CD14-positive monocyte (primary cell): Measurements from ENCODE around the gene HSD17B14. TPM values are rescaled to one million over a fixed set of nuclear protein-coding genes. Genes with fewer than 3 reads are reported as not detected.

Source experiments
- DNase-seq, 3 donors: peaks; one replicate each; pipeline ENCODE4 v3.0.0-alpha.2; 2011 to 2022
- H2AFZ ChIP-seq: 2 replicates; pipeline ENCODE4 v1.6.0; 2012; ENCODE audit warnings: mild to moderate bottlenecking, low read depth, low read length, inconsistent platforms; ENCODE audit not compliant: insufficient read depth, poor library complexity, severe bottlenecking
- H3K27ac ChIP-seq, 2 donors: 1 replicate in 1 of 2; 2 replicates in 1 of 2; pipeline ENCODE4 v1.5.1; 2012 to 2013; ENCODE audit warnings: low read length in 2 of 2, control low read depth in 1 of 2, inconsistent platforms in 1 of 2, low read depth in 1 of 2, mild to moderate bottlenecking in 1 of 2
- H3K27me3 ChIP-seq, 2 donors: one replicate each; pipeline versions ENCODE4 v1.6.0 to v1.6.1; 2011 to 2013; ENCODE audit warnings: low read length in 2 of 2; ENCODE audit not compliant: control insufficient read depth in 2 of 2, insufficient read depth in 2 of 2
- H3K36me3 ChIP-seq, 2 donors: replicated peaks in 1 of 2; 1 replicate in 1 of 2; 2 replicates in 1 of 2; pipeline versions ENCODE4 v1.5.1 to v1.6.1; 2012 to 2013; ENCODE audit warnings: low read length in 2 of 2, control low read depth in 1 of 2, inconsistent platforms in 1 of 2, mild to moderate bottlenecking in 1 of 2; ENCODE audit not compliant: insufficient read depth in 2 of 2, control insufficient read depth in 1 of 2
- H3K4me1 ChIP-seq, 2 donors: 1 replicate in 1 of 2; 2 replicates in 1 of 2; pipeline versions ENCODE4 v1.5.1 to v1.6.1; 2012 to 2013; ENCODE audit warnings: low read length in 2 of 2, control low read depth in 1 of 2, inconsistent platforms in 1 of 2, mild to moderate bottlenecking in 1 of 2, moderate library complexity in 1 of 2; ENCODE audit not compliant: insufficient read depth in 2 of 2, control insufficient read depth in 1 of 2
- H3K4me2 ChIP-seq: replicated peaks from 2 replicates; pipeline ENCODE3; 2012; ENCODE audit warnings: low read length, moderate library complexity, mild to moderate bottlenecking; ENCODE audit not compliant: poor library complexity, severe bottlenecking; ENCODE audit errors: extremely low read depth
- H3K4me3 ChIP-seq, 3 experiments: fragments of 200-600 bp in 1 of 3; sonication (generic) in 1 of 3; replicated peaks in 1 of 3; 1 replicate in 2 of 3; 2 replicates in 1 of 3; pipeline ENCODE4 v1.5.1; 2011 to 2013; ENCODE audit warnings: low read length in 3 of 3, mild to moderate bottlenecking in 3 of 3, control low read depth in 2 of 3, low read depth in 2 of 3, inconsistent platforms in 1 of 3, moderate library complexity in 1 of 3
- H3K79me2 ChIP-seq: 2 replicates; pipeline ENCODE4 v1.6.0; 2012; ENCODE audit warnings: mild to moderate bottlenecking, control low read depth, inconsistent platforms, low read length, moderate library complexity; ENCODE audit not compliant: insufficient read depth
- H3K9ac ChIP-seq: 2 replicates; pipeline ENCODE4 v1.6.0; 2017; ENCODE audit warnings: low read length, mild to moderate bottlenecking; ENCODE audit not compliant: insufficient read depth, poor library complexity, severe bottlenecking
- H3K9me3 ChIP-seq, 2 donors: replicated peaks in 1 of 2; 1 replicate in 1 of 2; 2 replicates in 1 of 2; pipeline versions ENCODE4 v1.5.1 to v1.6.1; 2012 to 2013; ENCODE audit warnings: low read length in 2 of 2, control low read depth in 1 of 2; ENCODE audit not compliant: control insufficient read depth in 1 of 2, insufficient read depth in 1 of 2
- H4K20me1 ChIP-seq: 2 replicates; pipeline ENCODE4 v1.6.0; 2012; ENCODE audit warnings: mild to moderate bottlenecking, low read length, control low read depth, moderate library complexity; ENCODE audit not compliant: insufficient read depth
- H3K27ac Mint-ChIP-seq, 7 donors: one replicate each; pipeline ENCODE4 v1.8.0; 2020; ENCODE audit warnings: mild to moderate bottlenecking in 7 of 7, mixed read lengths in 7 of 7, moderate library complexity in 6 of 7, inconsistent platforms in 2 of 7
- H3K27me3 Mint-ChIP-seq, 3 donors: one replicate each; pipeline ENCODE4 v1.8.0; 2021 to 2022; ENCODE audit warnings: low read depth in 3 of 3, mild to moderate bottlenecking in 3 of 3, mixed read lengths in 3 of 3, moderate library complexity in 3 of 3, inconsistent platforms in 1 of 3
- H3K36me3 Mint-ChIP-seq, 2 donors: one replicate each; pipeline ENCODE4 v1.8.0; 2020; ENCODE audit warnings: mixed read lengths in 2 of 2, inconsistent platforms in 1 of 2, mild to moderate bottlenecking in 1 of 2
- H3K4me1 Mint-ChIP-seq: one replicate; pipeline ENCODE4 v1.8.0; 2020; ENCODE audit warnings: mild to moderate bottlenecking, mixed read lengths
- H3K4me3 Mint-ChIP-seq, 2 donors: one replicate each; pipeline ENCODE4 v1.8.0; 2020; ENCODE audit warnings: mild to moderate bottlenecking in 2 of 2, mixed read lengths in 2 of 2, moderate library complexity in 1 of 2
- H3K9me3 Mint-ChIP-seq, 7 donors: one replicate each; pipeline ENCODE4 v1.8.0; 2020 to 2022; ENCODE audit warnings: mixed read lengths in 7 of 7, mild to moderate bottlenecking in 6 of 7, moderate library complexity in 6 of 7, inconsistent platforms in 2 of 7
- WGBS: methylation state at CpG from one replicate; pipeline ENCODE4 v1.1.5; 2013; ENCODE audit warnings: missing lambda C conversion rate; ENCODE audit not compliant: insufficient coverage; 5-methylcytosine and 5-hydroxymethylcytosine counted together
- intact Hi-C, 2 donors: fragments of 100-400 bp; cut with micrococcal nuclease; formaldehyde crosslinking; loops; one replicate each; pipeline versions ENCODE4 v1.15.0 to v1.15.1; 2023
- polyA plus RNA-seq, 3 donors: library from polyadenylated mRNA; depleted of rRNA in 1 of 3; unstranded in 2 of 3; stranded (reverse) in 1 of 3; fragments of 300-500 nt in 2 of 3; fragments of >200 nt in 1 of 3; fragmentation: Illumina TruSeq in 2 of 3; gene quantifications; 1 replicate in 2 of 3; 2 replicates in 1 of 3; pipeline ENCODE4 v1.2.3, GENCODE V29; 2012 to 2021
- TF ChIP-seq, protein P1 (sequence below): fragments of 200-600 bp; IDR thresholded peaks from one replicate; pipeline ENCODE4 v1.8.0; 2022; ENCODE audit warnings: antibody characterized with exemption, mild to moderate bottlenecking

The HSD17B14 gene
- polyA plus RNA-seq, 3 donors, result not detected

DNA sequence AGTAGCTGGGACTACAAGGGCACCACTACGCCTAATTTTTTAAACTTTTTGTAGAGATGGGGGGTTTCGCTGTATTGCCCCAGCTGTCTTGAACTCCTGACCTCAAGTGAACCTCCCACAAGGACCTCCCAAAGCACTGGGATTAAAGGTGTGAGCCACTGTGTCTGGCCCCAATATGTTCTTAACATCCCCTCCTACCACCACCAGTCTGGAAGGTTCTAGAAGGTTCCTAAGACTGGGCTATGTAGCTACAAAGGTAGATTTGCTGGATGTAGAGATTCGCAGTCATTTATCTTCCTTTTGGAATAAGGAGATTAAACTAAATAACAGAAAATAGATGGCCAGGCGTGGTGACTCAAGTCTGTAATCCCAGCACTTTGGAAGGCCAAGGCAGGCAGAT, 5.3 kb downstream of the HSD17B14 start:
- Histone ChIP-seq H3K4me1 (peaks cover 6 to 7% of the 10 kb centered on the region in 2 donors), H3K4me2 (no peak overlapping the region), H4K20me1 (no peaks in the 10 kb centered on the region), H3K27ac (no peak overlapping the region), H2AFZ (no peak overlapping the region), H3K9me3 (peaks cover 0 to 3% of the 10 kb centered on the region in 2 donors), H3K4me3 (no peak overlapping the region), H3K27me3 (peaks cover 0 to 1% of the 10 kb centered on the region in 2 donors), H3K9ac (no peak overlapping the region), H3K36me3 (no peaks in the 10 kb centered on the region), H3K79me2 (no peaks in the 10 kb centered on the region)
- Mint-ChIP-seq H3K36me3 (no peaks in the 10 kb centered on the region), H3K4me1 (peaks cover 9% of the 10 kb centered on the region), H3K9me3 (peaks cover 0 to 3% (median 0%) of the 10 kb centered on the region in 7 donors), H3K27ac (no peak overlapping the region), H3K4me3 (no peak overlapping the region), H3K27me3 (peaks cover 5 to 9% (median 7%) of the 10 kb centered on the region in 3 donors)
- intact Hi-C loops, result loop anchor here in 1 of 2 donors (10.0 kb wide), 1 partner anchor 186 kb away; the partner anchor contains the start of gene CA11
- no peak for DNase-seq
- TF ChIP-seq, protein P1, sequence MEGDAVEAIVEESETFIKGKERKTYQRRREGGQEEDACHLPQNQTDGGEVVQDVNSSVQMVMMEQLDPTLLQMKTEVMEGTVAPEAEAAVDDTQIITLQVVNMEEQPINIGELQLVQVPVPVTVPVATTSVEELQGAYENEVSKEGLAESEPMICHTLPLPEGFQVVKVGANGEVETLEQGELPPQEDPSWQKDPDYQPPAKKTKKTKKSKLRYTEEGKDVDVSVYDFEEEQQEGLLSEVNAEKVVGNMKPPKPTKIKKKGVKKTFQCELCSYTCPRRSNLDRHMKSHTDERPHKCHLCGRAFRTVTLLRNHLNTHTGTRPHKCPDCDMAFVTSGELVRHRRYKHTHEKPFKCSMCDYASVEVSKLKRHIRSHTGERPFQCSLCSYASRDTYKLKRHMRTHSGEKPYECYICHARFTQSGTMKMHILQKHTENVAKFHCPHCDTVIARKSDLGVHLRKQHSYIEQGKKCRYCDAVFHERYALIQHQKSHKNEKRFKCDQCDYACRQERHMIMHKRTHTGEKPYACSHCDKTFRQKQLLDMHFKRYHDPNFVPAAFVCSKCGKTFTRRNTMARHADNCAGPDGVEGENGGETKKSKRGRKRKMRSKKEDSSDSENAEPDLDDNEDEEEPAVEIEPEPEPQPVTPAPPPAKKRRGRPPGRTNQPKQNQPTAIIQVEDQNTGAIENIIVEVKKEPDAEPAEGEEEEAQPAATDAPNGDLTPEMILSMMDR, result no peak
- WGBS, result 80% methylated on average over 1 of the region's 4 CpGs

DNA sequence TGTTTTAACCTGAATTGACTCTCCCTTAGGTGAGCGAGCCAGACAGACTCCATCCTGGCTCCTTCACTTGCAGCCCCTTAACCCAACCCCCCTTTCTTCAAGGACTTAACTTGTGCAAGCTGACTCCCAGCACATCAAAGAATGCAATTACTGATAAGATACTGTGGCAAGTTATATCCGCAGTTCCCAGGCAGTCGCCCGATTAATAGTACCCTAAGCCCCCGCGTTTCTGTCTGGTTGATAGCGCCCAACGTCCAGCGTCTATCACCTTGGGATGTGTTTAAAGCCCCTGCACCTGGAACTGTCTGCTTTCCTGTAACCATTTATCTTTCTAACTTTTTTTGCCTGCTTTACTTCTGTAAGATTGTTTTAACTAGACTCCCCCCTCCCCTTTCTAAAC, 6.2 kb downstream of the HSD17B14 start:
- intact Hi-C loops, result loop anchor here in 1 of 2 donors (10.0 kb wide), 1 partner anchor 185 kb away; the partner anchor contains the start of gene CA11
- Histone ChIP-seq H3K9me3 (peaks cover 0 to 3% of the 10 kb centered on the region in 2 donors), H3K27ac (no peak overlapping the region), H3K27me3 (no peaks in the 10 kb centered on the region), H3K9ac (no peak overlapping the region), H3K79me2 (no peaks in the 10 kb centered on the region), H4K20me1 (no peaks in the 10 kb centered on the region), H3K4me3 (no peak overlapping the region), H3K36me3 (no peaks in the 10 kb centered on the region), H2AFZ (no peak overlapping the region), H3K4me2 (no peak overlapping the region), H3K4me1 (no peaks in the 10 kb centered on the region)
- Mint-ChIP-seq H3K27me3 (peaks cover 3 to 7% (median 4%) of the 10 kb centered on the region in 3 donors), H3K4me1 (peaks cover 3% of the 10 kb centered on the region), H3K4me3 (no peak overlapping the region), H3K36me3 (no peaks in the 10 kb centered on the region), H3K9me3 (peaks cover 0 to 3% (median 0%) of the 10 kb centered on the region in 7 donors), H3K27ac (no peak overlapping the region)
- TF ChIP-seq, protein P1, result no peak
- DNase-seq, result no peak
- 98% methylated on average over 9 of the region's 9 CpGs for WGBS
